NCI-H2107 (cell line): Measurements from ENCODE around the gene SNX30.

Experiments
- DNase-seq: peaks from one replicate; lab custom pipeline; 2025; lab: John Stamatoyannopoulos, UW

Gene SNX30

GRCh38 chr9:112783551-112783954 lies 33.0 kb downstream of the SNX30 start:
- DNase-seq = no peak

GRCh38 chr9:112784020-112784785 lies 33.6 kb downstream of the SNX30 start:
- no peak for DNase-seq

- DNase-seq = no peak
These were observed 35.4 kb downstream of the SNX30 start for GRCh38 chr9:112785986-112786385.

GRCh38 chr9:112786829-112787520 lies 36.4 kb downstream of the SNX30 start:
- DNase-seq = no peak

GRCh38 chr9:112787978-112788377 lies 37.4 kb downstream of the SNX30 start:
- DNase-seq = no peak

DNA sequence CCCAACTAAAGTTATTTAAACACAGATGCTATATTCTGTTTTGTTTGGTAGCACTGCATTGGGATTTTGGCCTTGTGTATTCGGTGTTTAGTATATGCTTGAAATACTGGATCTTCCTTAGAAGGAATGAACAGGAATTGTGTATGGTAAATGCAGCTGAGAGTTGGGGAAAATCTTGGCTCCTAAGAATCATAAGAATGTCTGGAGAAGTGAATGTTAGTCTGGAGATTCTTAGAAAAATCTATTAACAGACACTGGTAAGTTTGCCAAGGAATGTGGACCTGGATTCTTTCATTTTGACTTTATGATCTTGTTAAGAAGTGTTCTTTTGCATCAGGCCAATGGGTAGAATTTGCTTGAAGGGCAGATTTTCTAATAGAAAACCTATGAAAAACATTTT lies 38.9 kb downstream of the SNX30 start:
- no peak for DNase-seq

DNA sequence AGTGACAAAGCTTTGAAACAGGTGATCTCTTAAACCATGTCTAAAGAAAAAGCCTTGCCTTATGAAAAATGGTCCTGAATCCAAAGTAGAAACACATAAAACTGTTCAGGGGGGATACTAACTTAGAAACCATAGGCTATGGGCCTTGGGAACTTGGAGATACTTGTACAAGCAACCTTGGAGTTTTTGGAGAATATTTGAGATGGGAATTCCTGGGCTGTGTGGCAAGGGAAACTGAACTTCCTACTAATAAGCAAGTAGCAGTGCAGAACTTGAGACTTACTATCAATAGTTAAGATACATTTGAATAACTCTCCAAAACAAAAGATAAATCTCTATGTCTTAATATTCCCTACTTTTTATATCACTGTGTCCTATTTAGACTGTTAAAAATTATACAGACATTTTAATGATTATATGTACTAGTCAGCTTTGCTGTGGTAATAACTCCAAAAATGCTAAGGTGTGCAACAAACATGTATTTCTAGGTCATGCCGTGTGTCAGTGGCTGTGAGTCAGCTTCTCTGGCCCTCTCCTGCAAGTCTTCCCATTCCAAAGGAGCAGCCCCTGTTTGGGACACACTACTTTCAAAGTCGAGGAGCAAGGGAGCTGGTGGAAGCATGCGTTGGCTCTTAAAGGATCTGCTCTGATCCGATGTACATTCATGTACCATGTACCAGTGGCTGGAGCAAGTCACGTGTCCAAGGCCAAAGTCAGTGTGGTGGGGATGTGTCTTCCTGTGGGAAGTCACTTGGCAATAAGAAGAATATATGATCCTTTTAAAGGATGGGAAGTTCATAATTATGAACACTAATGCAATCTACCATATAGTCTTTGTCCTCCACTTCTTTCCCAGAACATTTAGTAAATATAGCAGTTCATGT lies 39.6 kb downstream of the SNX30 start:
- no peak for DNase-seq

DNA sequence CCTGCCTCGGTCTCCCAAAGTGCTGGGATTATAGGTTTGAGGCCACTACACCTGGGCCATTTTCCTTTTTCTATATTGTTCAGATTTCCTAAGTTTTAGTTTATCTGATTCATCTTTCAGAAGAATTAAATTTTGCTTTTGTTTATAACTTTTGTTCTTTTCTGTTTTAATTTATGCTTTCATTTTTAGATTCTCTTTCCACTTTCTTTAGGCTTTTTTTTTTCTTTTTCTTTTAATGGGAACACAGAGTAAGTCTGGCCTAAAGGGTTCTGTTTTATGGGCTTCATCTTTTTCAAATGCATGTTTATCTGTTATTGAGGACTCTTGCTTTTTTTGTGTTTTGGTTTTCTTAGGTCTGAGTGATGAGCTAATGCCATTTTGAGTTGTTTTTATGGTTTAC lies 42.1 kb downstream of the SNX30 start:
- DNase-seq = no peak

DNA sequence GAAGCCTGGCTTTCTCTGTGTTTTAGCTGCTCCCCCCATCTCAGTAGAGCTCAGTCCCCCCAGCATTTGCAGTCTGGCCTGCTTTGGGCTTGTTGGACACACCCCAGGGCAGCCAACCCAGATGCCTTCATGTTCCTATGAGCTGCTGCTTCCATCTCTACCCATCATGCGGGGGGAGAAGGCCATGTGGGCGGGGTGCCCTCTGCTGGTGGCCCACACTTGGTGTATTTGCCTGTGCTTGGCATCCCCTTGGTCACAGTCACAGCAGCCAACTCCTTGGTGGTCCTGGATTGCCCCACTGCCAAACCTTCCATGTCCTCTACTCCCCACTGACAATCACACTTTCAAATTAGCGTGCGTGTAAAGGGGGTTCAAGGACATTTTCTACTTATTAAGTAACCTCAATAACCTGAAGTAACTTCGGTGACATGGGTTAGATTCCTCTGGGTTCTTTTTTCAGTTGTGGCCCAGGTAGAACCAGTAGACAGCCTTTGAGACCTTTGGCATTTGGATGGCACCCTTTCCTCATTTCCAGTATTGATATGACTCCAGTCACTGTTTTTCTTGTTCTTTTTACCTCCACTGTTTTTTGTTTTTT lies 42.8 kb downstream of the SNX30 start:
- no peak for DNase-seq

- DNase-seq = no peak
These were observed 44.2 kb downstream of the SNX30 start for GRCh38 chr9:112794731-112795130.

DNA sequence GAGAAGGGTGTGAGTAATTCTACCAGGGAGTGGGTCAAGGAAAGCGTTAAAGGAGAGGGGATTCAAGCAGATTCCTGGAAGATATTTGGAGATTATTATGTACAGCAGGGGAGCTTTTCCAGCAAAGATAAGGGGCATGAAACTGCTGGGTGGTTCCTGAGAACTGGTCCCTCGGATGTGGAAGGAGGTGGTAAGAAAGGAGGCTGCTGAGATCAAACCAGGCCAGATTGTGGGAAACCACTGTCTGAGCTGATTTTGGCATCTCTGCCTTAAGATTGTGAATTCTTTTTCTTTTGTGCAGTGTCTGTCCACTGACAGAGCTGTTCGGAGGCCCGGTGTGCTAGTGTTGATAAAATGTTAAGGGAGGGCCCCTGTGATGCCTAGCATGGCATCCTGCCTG lies 45.4 kb downstream of the SNX30 start:
- no peak for DNase-seq

- DNase-seq = no peak
These were observed 45.9 kb downstream of the SNX30 start for GRCh38 chr9:112796485-112796884.

GRCh38 chr9:112809351-112809848 lies 58.8 kb downstream of the SNX30 start:
- DNase-seq = no peak

DNA sequence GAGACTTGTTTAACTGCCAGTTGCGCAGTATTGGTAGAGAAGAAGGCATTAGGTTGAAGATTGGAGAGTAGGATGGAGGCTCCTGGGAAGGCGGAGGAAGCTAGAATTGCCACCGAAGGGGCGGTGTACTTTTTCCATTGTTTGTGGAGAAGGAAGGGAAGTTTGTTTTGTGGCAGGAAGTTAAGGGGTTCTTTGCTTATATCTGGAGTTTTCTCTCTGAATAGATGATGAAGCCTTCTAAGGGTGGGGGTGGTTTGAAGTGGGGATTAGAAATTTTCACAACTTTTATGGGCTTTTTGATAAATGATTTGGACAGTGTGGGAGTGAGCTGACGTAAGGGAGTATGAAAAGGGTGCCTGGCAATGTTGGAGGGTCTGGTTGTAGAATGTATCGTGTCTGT lies 59.3 kb downstream of the SNX30 start:
- no peak for DNase-seq

DNA sequence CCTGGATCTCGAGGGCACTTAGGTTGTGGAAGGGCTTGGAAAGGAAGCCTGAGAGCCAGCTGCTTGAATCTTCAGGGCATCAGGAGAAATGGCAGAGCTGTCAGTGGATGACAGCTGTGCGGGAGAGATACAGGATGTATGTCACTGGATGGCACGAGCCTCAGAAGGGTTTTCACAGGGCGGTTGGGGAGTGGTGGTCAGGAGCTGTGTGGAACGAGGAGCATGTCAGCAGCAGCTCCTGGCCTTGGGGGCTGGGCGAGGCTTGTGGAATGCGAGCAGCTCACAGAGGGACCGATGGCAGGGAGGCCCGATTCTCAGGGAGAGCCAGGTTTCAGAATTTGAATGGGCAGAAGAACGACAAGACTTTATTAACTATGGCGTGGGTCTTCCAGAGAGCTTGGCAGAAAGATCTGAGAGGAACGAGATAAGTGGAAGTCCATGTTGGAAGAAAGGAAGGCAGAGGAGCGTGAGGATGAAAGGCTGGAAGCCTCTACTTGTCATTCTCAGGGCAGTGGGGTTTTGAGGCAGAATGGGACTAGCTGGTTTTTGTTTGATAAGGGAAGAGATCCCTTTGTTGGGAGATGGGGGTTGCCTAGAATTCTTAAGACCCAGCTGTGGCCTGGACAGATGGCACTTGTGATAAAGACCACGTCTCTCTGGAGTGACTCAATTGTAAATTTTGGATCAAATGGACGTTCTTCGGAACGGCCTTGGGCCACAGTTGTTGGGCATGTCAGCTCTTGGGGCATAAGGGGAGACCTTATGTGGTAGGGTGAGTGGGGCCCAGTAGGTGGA lies 60.3 kb downstream of the SNX30 start:
- no peak for DNase-seq

GRCh38 chr9:112811518-112811917 lies 61.0 kb downstream of the SNX30 start:
- DNase-seq = no peak

GRCh38 chr9:112815868-112816267 lies 65.3 kb downstream of the SNX30 start:
- no peak for DNase-seq

DNA sequence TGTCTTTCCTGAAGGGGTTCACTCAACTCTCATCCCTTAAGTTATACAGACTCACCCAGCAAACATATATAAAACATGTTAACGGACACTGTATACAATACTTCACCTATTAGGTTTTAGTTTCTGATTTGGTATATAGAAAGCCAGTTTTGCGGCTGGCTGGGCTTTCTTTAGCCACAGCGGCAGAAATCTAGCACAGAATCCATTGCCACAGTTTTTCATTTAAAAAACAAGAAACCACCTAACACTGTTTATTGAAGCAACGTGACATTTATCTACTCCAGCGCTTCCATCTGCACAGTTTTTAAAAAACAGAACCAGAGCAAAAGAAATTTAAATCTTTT lies 67.3 kb downstream of the SNX30 start:
- DNase-seq = no peak

- DNase-seq = no peak
These were observed 69.3 kb downstream of the SNX30 start for GRCh38 chr9:112819635-112820496.

- DNase-seq = no peak
These were observed 70.3 kb downstream of the SNX30 start for GRCh38 chr9:112820881-112821280.
